ENCODE data around the gene TRMT10B.
"Not testable (repeated sequence)": the region's sequence is repeated elsewhere in the genome, so short reads cannot be mapped to it uniquely, and the experiment has no call there.

DNA sequence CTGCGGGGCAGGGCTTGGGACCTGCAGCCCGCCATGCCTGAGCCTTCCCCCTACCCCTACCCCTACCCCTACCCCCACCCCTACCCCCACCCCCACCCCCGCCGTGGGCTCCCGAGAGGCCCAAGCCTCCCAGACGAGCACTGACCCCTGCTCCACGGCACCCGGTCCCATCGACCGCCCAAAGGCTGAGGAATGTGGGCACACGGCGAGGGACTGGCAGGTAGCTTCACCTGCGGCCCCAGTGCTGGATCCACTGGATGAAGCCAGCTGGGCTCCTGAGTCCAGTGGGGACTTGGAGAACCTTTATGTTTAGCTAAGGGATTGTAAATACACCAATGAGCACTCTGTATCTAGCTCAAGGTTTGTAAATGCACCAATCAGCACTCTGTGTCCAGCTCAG is 1.5 kb upstream of the TRMT10B start:
- TF ChIP-seq KDM1A (IDR thresholded peaks at IDR 0.05; ENCODE audit: low read depth); JUN (IDR thresholded peaks at IDR 0.05): not testable (repeated sequence)
- TF ChIP-seq, protein P1, sequence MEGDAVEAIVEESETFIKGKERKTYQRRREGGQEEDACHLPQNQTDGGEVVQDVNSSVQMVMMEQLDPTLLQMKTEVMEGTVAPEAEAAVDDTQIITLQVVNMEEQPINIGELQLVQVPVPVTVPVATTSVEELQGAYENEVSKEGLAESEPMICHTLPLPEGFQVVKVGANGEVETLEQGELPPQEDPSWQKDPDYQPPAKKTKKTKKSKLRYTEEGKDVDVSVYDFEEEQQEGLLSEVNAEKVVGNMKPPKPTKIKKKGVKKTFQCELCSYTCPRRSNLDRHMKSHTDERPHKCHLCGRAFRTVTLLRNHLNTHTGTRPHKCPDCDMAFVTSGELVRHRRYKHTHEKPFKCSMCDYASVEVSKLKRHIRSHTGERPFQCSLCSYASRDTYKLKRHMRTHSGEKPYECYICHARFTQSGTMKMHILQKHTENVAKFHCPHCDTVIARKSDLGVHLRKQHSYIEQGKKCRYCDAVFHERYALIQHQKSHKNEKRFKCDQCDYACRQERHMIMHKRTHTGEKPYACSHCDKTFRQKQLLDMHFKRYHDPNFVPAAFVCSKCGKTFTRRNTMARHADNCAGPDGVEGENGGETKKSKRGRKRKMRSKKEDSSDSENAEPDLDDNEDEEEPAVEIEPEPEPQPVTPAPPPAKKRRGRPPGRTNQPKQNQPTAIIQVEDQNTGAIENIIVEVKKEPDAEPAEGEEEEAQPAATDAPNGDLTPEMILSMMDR (IDR thresholded peaks at IDR 0.05): not testable (repeated sequence)
- TF ChIP-seq, protein P2, sequence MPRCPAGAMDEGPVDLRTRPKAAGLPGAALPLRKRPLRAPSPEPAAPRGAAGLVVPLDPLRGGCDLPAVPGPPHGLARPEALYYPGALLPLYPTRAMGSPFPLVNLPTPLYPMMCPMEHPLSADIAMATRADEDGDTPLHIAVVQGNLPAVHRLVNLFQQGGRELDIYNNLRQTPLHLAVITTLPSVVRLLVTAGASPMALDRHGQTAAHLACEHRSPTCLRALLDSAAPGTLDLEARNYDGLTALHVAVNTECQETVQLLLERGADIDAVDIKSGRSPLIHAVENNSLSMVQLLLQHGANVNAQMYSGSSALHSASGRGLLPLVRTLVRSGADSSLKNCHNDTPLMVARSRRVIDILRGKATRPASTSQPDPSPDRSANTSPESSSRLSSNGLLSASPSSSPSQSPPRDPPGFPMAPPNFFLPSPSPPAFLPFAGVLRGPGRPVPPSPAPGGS (IDR thresholded peaks at IDR 0.05): not testable (repeated sequence)

Data from A549 (cell line).